GM18505 (cell line): ENCODE data around the gene FCHSD2.
"Not testable (repeated sequence)": the region's sequence is repeated elsewhere in the genome, so short reads cannot be mapped to it uniquely, and the experiment has no call there.

Experiments
- ATAC-seq: cut with Tn5 transposase; IDR thresholded peaks from one replicate; pipeline ENCODE4 v1.9.1; 2021; ENCODE audit not compliant: unreplicated experiment
- POLR2A ChIP-seq: IDR thresholded peaks from 4 replicates; pipeline ENCODE4 v1.6.1; 2011; ENCODE audit warnings: borderline replicate concordance; ENCODE audit not compliant: insufficient read depth, insufficient read length; ENCODE audit errors: extremely low read depth

The FCHSD2 gene

DNA sequence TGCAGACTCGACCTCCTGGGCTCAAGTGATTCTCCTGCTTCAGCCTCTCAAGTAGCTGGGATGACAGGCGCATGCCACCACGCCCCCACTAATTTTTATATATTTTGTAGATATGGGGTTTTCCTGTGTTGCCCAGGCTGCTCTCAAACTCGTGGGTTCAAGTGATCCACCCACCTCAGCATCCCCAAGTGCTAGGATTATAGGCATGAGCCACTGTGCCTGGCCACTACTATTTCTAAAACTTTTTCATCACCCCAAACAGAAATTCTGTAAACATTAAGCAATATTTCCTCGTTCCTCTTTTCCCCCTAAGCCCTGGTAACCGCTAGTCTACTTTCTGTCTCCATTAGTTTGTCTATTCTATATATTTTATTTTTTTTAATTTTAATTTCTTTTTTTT, 336.9 kb downstream of the FCHSD2 start:
- no peak for ATAC-seq
- TF ChIP-seq POLR2A = no peak

DNA sequence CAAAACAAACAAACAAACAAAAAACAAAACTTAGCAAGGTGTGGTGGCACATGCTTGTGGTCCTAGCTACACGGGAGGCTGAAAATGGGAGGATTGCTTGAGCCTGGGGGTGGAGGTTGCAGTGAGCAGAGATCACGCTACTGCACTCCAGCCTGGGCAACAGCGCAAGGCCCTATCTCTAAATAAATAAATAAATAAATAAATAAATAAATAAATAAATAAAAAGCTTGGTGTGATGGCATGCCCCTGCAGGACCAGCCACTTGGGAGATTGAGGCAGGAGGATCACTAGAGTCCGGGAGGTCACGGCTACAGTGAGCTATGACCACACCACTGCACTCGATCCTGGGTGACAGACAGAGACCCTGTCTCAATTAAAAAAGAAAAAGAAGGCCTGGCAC, 339.3 kb downstream of the FCHSD2 start:
- TF ChIP-seq POLR2A = no peak
- ATAC-seq = no peak

DNA sequence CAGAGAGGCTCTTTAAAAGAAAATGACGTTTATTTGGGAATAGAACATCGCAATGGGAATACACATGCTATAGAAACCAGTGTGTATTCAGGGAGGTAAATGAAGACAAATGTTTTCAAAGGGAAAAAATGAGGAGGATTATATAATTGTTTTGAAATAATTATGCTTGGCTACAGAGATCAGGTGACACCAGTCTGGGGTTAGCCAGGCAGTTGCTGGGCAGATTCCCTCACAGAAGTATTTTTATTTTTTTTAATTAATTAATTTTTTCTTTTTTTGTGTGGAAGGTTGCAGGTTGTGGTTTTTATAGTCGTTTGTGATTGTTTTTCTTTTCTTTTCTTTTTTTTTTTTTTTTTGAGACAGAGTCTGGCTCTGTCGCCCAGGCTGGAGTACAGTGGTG, 342.7 kb downstream of the FCHSD2 start:
- no peak for ATAC-seq
- no peak for TF ChIP-seq POLR2A

DNA sequence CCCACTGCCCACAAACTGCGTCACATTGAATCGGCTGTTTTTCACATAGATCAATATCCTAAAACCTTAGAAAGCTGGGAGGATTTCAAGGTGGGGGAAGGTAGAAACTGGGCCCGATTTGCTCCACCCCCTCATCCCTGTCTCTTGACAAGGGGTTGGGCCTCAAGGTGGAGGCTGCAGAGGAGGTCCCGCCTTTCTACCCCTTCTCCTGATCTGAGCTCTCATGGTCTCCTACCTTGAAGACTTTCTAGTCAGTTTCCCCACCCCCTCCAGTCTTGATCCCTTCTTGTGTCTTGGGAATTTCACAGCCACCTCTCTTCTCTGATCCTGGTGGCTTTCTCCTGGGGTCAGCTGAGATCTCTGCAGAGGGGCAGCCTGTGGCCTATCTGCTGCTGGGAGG, 343.8 kb downstream of the FCHSD2 start:
- ATAC-seq = no peak
- TF ChIP-seq POLR2A = no peak

DNA sequence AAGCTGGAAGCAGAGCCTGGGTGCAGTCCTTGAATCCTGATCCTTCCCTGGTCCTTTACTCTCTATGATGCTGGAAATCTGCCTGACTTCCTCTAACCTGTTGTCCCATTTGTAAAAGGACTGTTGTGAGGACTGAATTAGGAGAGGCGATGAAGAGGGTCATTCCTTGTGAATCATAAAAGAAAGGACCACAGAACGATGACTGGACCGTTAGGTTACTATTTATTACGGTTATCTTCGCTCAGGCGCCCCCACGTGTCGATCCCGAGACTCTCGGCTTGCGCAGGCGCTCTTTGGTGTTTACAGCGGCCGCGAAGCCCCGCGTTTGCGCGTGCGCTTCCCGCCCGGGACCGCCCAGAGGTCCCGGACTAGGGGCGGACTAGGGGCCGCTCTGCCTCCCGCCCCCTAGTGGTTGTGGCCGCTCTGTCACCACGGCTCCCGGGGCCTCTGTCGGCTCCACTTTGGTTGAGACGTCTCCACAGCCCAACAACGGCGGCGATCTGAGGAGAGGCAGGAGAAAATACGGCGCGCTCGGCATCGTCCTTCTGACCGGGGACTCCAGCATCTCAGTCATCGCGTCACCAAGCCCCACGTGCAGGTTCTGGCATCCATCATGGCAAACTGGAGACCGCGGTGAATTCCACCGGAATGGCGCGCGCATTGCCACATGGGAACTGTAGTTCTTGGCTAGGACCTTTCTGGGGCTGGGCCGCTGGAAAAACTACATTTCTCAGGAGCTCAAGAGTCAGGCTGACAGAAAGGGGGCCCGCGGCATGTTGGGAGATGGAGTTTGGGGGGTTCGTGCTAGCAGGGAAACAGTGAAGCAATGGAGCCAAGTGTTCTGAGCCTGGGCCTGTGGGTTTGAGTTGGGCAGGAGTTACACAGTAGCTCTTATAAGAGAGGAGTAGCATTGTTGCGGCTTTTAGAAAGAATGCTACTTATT, 348.4 kb downstream of the FCHSD2 start, which contains the start of gene STARD10:
STARD10 (minus strand) TSS at position 623 of the 943 bp plus-strand sequence. CDS start 12,866 bp downstream, outside the sequence.
- peak; percentile 73 for TF ChIP-seq POLR2A
- ATAC-seq = peak; percentile 89

DNA sequence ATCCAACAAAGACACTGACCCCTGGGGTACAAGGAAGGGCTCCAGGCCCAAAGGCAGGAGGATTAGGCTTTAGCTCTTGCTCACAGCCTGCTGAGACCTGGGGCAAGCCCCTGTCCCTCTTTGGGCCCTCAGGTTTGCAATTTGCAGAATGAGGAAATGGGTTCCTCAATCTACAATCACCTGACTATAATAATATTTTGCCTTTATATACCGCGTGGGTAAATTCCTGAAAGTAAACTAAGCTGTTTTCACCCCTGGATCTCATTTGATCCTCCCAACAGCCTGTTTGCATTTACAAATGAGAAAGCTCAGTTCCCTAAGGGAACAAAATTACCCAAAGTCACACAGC, 349.1 kb downstream of the FCHSD2 start:
- ATAC-seq = no peak
- no peak for TF ChIP-seq POLR2A

DNA sequence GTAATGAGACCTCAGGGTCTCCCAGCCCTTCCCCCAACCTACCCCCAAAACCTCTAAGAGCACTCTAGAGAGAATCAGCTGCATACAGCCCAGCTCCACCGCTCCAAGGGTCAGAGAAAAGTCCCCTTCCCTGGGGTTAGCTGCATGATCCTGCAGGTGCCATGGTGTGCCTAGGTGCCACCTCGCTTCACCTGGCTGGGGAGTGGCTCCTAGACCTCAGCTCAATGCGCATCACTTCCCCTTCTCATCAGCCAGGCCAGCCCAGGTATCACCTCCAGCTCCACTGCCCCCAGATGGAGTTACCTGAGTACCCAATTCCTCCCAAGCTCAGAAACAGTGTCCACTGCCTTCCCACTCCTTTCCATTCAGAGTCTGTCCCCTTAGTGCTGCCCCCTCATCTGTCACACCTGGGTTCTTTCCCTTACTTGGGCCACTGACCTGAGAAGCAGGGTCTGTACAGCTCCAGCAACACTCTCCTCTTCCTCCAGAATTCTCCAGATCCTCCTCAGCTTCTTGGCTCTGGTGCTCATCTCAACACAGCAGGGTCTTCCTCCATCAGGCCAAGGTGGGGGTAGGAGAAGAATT, 349.6 kb downstream of the FCHSD2 start:
- ATAC-seq = no peak
- TF ChIP-seq POLR2A = no peak

DNA sequence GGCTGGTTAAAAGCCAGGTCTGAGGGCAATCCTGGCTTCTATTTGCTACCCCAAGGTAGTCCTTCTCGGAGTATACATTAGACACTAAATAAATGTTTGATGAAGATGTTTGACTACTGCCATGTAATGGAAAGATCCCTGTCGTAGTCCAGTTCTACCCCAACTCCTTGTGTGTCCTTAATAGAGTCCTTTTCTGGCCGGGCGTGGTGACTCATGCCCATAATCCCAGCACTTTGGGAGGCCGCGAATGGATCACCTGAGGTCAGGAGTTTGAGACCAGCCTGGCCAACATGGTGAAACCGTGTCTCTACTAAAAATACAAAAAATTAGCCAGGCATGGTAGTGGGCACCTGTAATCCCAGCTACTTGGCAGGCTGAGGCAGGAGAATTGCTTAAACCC, 350.9 kb downstream of the FCHSD2 start:
- not testable (repeated sequence) for ATAC-seq

DNA sequence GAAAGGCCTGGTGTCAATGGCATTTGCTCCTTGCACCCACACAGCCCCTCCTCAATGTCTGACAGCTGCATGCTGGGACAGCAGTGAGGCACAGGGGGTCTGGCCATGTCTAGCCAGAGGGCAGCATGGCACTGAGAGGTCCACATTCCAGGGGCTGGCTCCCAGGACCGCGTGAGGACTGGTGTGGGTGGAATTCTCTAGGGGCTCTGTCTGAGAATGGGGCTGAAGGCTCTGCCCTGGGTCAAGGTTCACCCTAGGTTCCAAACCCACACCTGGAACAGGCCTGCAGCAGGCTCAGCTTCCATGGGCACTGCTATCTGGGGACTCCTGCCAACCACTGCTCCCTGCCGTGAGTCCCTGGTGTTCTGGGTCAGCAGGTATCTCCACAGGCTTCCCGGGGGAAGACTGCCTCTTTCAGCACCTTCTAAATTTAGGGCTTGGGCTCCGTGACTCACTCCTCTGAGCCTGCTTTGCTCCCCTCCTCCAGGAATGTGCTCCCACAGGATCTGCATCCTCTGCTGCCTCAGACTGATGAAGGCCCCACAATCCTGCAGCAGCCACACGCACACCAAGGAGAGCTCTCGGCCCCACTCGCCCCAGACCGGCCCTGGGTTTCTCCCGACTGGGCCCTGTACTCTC, 352.5 kb downstream of the FCHSD2 start:
- no peak for TF ChIP-seq POLR2A
- ATAC-seq = no peak

DNA sequence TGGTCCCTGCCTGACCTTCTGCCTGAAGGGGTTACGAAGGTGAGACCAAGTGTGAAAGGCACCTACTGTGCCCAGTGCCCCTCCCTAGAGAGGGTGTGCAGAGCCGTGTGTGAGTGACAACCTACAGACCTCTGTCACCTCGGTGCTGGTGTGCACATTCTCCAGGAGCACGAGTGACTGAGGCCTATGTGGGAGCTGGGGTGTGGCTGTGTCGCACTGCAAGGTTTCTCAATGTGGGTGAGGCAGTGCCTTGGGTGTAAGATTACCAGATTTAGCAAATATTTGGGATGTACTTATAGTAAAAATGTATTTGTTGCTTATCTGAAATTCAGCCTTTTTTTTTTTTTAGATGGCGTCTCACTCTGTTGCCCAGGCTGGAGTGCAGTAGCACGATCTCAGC, 353.9 kb downstream of the FCHSD2 start:
- ATAC-seq = no peak
- no peak for TF ChIP-seq POLR2A

DNA sequence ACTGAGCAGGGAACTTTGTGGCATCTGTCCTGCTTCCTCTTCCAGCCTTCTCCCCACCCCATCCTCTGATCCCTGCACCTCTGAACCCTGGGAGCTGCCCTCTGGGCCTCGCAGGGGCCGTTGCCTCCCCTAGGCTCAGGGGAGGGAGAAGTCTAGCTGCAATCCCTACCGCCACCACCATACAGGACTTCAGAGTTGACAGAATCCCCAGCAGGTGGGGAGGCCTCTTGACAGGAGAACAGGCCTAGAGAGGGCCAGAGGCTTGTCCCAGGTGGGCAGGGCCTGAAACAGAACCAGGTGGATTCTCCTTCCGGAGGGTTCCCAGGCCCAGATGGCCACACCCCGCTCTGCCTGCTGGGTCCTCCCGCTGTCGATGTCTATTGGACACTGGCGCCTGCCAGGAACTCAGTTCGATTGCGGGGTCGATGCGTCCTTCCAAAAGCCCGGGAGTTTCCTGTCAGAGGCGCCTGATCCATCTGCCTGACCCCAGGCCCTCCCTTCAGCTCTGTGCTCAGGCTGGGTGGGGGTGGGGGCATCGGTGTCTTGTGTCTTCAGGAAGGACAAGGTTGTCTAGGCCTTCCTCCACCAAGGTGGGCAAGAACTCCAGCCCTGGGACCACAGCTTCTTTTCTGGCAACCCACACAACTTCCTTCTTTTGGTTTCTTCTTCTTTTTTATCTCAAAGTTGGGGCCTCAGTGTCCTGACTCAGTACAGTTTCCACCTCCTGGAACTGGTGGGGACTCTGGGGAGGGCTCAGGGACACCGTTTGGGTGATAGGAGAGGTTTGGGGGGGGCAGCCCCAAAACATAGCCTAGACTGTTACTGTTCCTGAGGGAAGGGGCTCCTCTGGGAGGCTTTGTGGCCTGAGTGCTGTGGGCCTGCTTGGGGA, 354.7 kb downstream of the FCHSD2 start:
- ATAC-seq = no peak
- no peak for TF ChIP-seq POLR2A
